ENCODE data around the gene TMSB4X.

The TMSB4X gene

DNA sequence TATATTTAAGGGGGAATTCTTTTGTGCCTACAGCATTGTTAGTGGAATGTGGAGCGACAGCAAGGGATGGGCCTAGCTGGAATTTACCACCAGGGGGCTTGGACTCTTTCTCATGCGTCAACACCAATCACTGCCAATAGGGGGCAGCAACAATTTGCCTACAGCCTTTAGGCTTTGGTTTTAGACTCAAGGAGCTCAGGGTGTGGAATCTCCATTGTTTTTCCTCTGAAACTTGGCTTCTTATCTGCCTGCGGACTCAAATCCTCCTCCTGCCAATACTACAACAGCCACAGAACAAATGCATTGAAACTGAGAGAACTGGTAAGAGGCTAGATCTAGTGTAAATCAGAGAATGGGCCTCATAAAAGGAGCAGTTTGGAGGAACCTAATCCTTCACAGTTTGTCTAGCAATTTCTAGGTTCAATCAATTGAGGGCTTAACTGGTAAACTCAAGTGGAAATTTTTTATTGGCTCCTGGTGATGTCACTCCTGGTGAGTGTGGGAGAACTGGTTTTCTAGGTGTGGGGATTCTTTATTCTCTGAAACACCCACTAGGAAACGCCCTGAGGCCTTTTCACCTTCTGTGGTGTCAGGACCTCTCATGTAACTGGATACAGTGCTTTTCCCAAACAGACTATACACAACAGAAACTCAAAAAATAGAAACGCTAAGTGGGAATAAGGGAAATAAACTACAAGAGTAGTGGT lies 27.9 kb upstream of the TMSB4X start:
- DNase-seq (ENCODE audit: low spot score), result no peak
- TF ChIP-seq, protein P1, sequence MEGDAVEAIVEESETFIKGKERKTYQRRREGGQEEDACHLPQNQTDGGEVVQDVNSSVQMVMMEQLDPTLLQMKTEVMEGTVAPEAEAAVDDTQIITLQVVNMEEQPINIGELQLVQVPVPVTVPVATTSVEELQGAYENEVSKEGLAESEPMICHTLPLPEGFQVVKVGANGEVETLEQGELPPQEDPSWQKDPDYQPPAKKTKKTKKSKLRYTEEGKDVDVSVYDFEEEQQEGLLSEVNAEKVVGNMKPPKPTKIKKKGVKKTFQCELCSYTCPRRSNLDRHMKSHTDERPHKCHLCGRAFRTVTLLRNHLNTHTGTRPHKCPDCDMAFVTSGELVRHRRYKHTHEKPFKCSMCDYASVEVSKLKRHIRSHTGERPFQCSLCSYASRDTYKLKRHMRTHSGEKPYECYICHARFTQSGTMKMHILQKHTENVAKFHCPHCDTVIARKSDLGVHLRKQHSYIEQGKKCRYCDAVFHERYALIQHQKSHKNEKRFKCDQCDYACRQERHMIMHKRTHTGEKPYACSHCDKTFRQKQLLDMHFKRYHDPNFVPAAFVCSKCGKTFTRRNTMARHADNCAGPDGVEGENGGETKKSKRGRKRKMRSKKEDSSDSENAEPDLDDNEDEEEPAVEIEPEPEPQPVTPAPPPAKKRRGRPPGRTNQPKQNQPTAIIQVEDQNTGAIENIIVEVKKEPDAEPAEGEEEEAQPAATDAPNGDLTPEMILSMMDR (IDR thresholded peaks at IDR 0.05; ENCODE audit: poor library complexity, severe bottlenecking), result peak; percentile 86
- no peaks in the 10 kb centered on the region for H3K36me3 ChIP-seq (ENCODE audit: low read depth)
- peak; percentile 79 for ATAC-seq (ENCODE audit: low read depth)
- H3K9me3 ChIP-seq (ENCODE audit: severe bottlenecking), result no peaks in the 10 kb centered on the region
- H3K27ac ChIP-seq (ENCODE audit: poor library complexity, severe bottlenecking), result peak overlapping the region; percentile 60
- no peaks in the 10 kb centered on the region for H3K27me3 ChIP-seq (ENCODE audit: insufficient read depth, poor library complexity, severe bottlenecking)
- H3K4me1 ChIP-seq (ENCODE audit: insufficient read depth, poor library complexity, severe bottlenecking), result peaks cover 16% of the 10 kb centered on the region
- H3K4me3 ChIP-seq (ENCODE audit: severe bottlenecking), result no peak overlapping the region

DNA sequence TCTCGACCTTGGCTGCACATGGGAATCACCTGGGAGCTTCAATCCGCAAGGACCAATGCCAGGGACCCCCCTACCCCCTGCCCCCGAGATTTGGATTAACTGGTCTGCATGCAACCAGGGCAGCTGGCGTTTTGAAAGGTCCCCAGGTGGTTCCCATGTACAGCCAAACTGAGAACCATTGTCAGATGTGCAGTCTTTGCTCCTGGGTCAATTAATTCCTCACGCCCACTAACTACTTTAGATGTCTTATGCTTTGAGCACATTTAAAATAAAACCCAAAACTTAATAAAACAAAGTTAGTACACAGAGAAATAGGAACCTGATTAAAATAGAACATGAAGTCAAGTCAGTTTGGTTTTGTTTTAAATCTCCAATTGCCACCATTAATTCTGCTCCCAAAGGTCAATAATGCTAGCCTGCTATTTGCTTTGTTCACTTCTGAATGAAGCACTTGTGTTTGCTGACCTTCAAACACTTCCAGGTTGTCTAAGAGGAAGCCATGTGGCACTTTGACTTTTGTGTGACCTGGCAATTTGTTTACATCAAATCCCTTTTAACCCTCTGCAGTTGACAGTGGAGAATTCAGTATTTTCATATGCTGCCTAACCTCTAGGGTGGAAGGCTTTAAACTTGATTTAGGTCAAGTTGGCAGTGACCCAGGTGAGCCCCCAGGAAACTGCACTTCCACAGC lies 27.2 kb upstream of the TMSB4X start:
- no peak for DNase-seq (ENCODE audit: low spot score)
- no peak overlapping the region for H3K4me3 ChIP-seq (ENCODE audit: severe bottlenecking)
- no peaks in the 10 kb centered on the region for H3K36me3 ChIP-seq (ENCODE audit: low read depth)
- ATAC-seq (ENCODE audit: low read depth), result no peak
- no peaks in the 10 kb centered on the region for H3K27me3 ChIP-seq (ENCODE audit: insufficient read depth, poor library complexity, severe bottlenecking)
- H3K9me3 ChIP-seq (ENCODE audit: severe bottlenecking), result no peaks in the 10 kb centered on the region
- H3K27ac ChIP-seq (ENCODE audit: poor library complexity, severe bottlenecking), result peak overlapping the region; percentile 60
- peaks cover 16% of the 10 kb centered on the region for H3K4me1 ChIP-seq (ENCODE audit: insufficient read depth, poor library complexity, severe bottlenecking)
- TF ChIP-seq, protein P1 (IDR thresholded peaks at IDR 0.05; ENCODE audit: poor library complexity, severe bottlenecking), result no peak

DNA sequence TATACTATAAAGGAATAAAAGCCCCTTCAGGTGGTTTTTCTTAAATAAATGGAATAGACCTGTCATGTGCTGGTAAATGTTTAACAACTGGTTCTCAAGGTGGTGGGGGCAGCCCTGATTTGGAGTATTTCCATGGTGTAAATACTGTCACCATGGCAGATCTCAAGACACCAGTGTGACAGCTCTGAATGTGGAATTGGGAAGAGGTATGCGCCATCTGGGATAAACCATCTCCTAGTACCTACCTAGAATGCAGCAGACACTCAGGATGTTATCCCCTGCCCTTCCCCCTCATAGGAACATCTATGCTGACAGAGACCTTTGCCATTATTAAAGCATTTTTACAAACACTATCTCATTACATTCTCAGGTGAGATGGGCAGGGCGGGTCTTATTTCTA lies 26.4 kb upstream of the TMSB4X start:
- Histone ChIP-seq H3K27me3 (ENCODE audit: insufficient read depth, poor library complexity, severe bottlenecking) (no peaks in the 10 kb centered on the region), H3K4me1 (ENCODE audit: insufficient read depth, poor library complexity, severe bottlenecking) (peaks cover 16% of the 10 kb centered on the region), H3K36me3 (ENCODE audit: low read depth) (no peaks in the 10 kb centered on the region), H3K27ac (ENCODE audit: poor library complexity, severe bottlenecking) (no peak overlapping the region), H3K9me3 (ENCODE audit: severe bottlenecking) (no peaks in the 10 kb centered on the region), H3K4me3 (ENCODE audit: severe bottlenecking) (no peak overlapping the region)
- DNase-seq (ENCODE audit: low spot score) (no peak), ATAC-seq (ENCODE audit: low read depth) (no peak)
- TF ChIP-seq, protein P1 (IDR thresholded peaks at IDR 0.05; ENCODE audit: poor library complexity, severe bottlenecking), result no peak

DNA sequence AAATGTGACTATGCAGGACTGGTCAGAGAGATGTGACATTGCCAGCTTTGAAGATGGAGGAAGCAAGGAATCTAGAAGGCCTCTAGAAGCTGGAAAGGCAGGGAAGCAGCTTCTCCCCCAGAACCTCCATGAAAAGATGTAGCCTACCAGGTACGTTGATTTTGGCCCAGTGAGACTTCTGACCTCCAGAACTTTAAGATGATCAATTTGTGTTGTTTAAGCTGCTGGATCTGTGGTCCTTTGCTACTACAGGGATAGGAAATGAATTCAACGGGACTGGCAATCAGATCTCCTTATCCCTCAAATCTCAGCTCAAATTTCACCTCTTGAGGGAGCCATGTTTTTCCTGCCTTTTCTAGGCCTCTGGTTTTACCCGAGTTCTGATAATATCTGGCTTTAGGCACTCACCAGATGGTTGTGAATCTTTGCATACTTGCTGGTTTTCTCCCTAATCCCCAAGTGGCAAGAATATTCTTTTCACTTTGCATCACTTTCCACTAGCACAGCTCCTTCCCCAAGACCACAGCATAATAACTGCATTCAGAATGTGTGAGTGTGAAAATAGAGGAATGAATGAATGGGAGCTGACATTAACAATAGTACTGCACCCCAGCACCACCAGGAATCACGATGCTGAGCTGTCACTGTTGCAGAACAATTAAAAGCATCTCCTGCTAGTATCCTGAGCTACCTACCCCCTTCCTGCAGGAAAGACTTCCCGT lies 25.5 kb upstream of the TMSB4X start:
- Histone ChIP-seq H3K9me3 (ENCODE audit: severe bottlenecking) (no peaks in the 10 kb centered on the region), H3K36me3 (ENCODE audit: low read depth) (no peaks in the 10 kb centered on the region), H3K27ac (ENCODE audit: poor library complexity, severe bottlenecking) (no peak overlapping the region), H3K4me1 (ENCODE audit: insufficient read depth, poor library complexity, severe bottlenecking) (peaks cover 16% of the 10 kb centered on the region), H3K27me3 (ENCODE audit: insufficient read depth, poor library complexity, severe bottlenecking) (no peaks in the 10 kb centered on the region), H3K4me3 (ENCODE audit: severe bottlenecking) (no peak overlapping the region)
- no peak for ATAC-seq (ENCODE audit: low read depth)
- no peak for DNase-seq (ENCODE audit: low spot score)
- TF ChIP-seq, protein P1 (IDR thresholded peaks at IDR 0.05; ENCODE audit: poor library complexity, severe bottlenecking), result no peak
